MCF 10A (cell line): ENCODE results near the gene FANCL. TPM values are rescaled to one million over a fixed set of nuclear protein-coding genes. Genes with fewer than 3 reads are reported as not detected.
"Not testable (repeated sequence)": the region's sequence is repeated elsewhere in the genome, so short reads cannot be mapped to it uniquely, and the experiment has no call there.

Experiments
- BruUV-seq: library from RNA; stranded (reverse); fragments of 400-500 nt; replicated peaks from 2 replicates; lab custom pipeline; 2021; lab: Mats Ljungman, UMichigan
- CTCF ChIA-PET: fragments of 300-600 bp; sonication (Branson Sonifier 250); formaldehyde crosslinking; extraction: SDS; loops from one replicate; lab custom pipeline; 2021; ENCODE audit warnings: antibody characterized with exemption, inconsistent platforms; lab: Yijun Ruan, JAX
- POLR2A ChIA-PET: fragments of 300-600, 350-650 bp; sonication (Branson Sonifier 250); formaldehyde crosslinking; extraction: SDS; loops from one replicate; lab custom pipeline; 2020; ENCODE audit warnings: antibody characterized with exemption, inconsistent platforms; lab: Yijun Ruan, JAX
- DNase-seq: peaks from one replicate; pipeline ENCODE4 v3.0.0-alpha.2; 2018; ENCODE audit not compliant: unreplicated experiment
- H3K27ac Mint-ChIP-seq: one replicate; pipeline ENCODE4 v1.8.0; 2022; ENCODE audit warnings: mild to moderate bottlenecking, low read depth, mixed read lengths; ENCODE audit not compliant: unreplicated experiment
- H3K27me3 Mint-ChIP-seq: one replicate; pipeline ENCODE4 v1.8.0; 2022; ENCODE audit warnings: mixed read lengths; ENCODE audit not compliant: insufficient read depth, unreplicated experiment
- H3K36me3 Mint-ChIP-seq: one replicate; pipeline ENCODE4 v1.8.0; 2022; ENCODE audit warnings: mild to moderate bottlenecking, moderate library complexity, mixed read lengths; ENCODE audit not compliant: insufficient read depth, unreplicated experiment
- H3K4me1 Mint-ChIP-seq: one replicate; pipeline ENCODE4 v1.8.0; 2022; ENCODE audit warnings: mixed read lengths; ENCODE audit not compliant: insufficient read depth, unreplicated experiment
- H3K4me3 Mint-ChIP-seq: one replicate; pipeline ENCODE4 v1.8.0; 2022; ENCODE audit warnings: mild to moderate bottlenecking, moderate library complexity, mixed read lengths; ENCODE audit not compliant: unreplicated experiment
- H3K9me3 Mint-ChIP-seq: one replicate; pipeline ENCODE4 v1.8.0; 2022; ENCODE audit warnings: mixed read lengths; ENCODE audit not compliant: unreplicated experiment
- intact Hi-C: fragments of 100-400 bp; cut with micrococcal nuclease; formaldehyde crosslinking; loops from 2 replicates; pipeline ENCODE4 v1.14.1; 2022
- total RNA-seq: library from RNA; stranded (reverse); gene quantifications from 2 replicates; pipeline ENCODE4 v1.2.3, GENCODE V29; 2022
- TF ChIP-seq, protein P1 (sequence below): fragments of 200-600 bp; IDR thresholded peaks from one replicate; pipeline ENCODE4 v1.8.0; 2022; ENCODE audit warnings: antibody characterized with exemption, mild to moderate bottlenecking; ENCODE audit not compliant: unreplicated experiment

FANCL gene
- total RNA-seq, 1 experiment from 2014 or later, result 10.8 TPM

GRCh38 chr2:58215429-58215828 is 25.7 kb downstream of the FANCL start:
- H3K27ac Mint-ChIP-seq, result no peak overlapping the region
- TF ChIP-seq, protein P1, sequence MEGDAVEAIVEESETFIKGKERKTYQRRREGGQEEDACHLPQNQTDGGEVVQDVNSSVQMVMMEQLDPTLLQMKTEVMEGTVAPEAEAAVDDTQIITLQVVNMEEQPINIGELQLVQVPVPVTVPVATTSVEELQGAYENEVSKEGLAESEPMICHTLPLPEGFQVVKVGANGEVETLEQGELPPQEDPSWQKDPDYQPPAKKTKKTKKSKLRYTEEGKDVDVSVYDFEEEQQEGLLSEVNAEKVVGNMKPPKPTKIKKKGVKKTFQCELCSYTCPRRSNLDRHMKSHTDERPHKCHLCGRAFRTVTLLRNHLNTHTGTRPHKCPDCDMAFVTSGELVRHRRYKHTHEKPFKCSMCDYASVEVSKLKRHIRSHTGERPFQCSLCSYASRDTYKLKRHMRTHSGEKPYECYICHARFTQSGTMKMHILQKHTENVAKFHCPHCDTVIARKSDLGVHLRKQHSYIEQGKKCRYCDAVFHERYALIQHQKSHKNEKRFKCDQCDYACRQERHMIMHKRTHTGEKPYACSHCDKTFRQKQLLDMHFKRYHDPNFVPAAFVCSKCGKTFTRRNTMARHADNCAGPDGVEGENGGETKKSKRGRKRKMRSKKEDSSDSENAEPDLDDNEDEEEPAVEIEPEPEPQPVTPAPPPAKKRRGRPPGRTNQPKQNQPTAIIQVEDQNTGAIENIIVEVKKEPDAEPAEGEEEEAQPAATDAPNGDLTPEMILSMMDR, result no peak
- CTCF ChIA-PET, result interaction anchor here (0.7 to 1.0 kb wide), 2 partner anchors 186 to 454 kb away, joined by 3 read pairs; no protein-coding TSS in a partner anchor

GRCh38 chr2:58210951-58211568 is 30.1 kb downstream of the FANCL start:
- intact Hi-C loops, H3K9me3 Mint-ChIP-seq, H3K27ac Mint-ChIP-seq, CTCF ChIA-PET, H3K27me3 Mint-ChIP-seq, H3K4me1 Mint-ChIP-seq, DNase-seq, POLR2A ChIA-PET, H3K4me3 Mint-ChIP-seq, BruUV-seq: not testable (repeated sequence)
- H3K36me3 Mint-ChIP-seq, result peaks cover 21% of the 10 kb centered on the region

More at GRCh38 chr2:58215429-58215828, 25.7 kb downstream of the FANCL start:
- no peak for DNase-seq
- intact Hi-C loops, result no loop called here
- Mint-ChIP-seq H3K27me3 (no peaks in the 10 kb centered on the region), H3K36me3 (peaks cover 31% of the 10 kb centered on the region), H3K9me3 (peaks cover 7% of the 10 kb centered on the region), H3K4me1 (peaks cover 6% of the 10 kb centered on the region), H3K4me3 (no peak overlapping the region)
- no TSS peak for BruUV-seq
- POLR2A ChIA-PET, result interaction anchor here (0.7 kb wide), 1 partner anchor 24 kb away, joined by 4 read pairs; no protein-coding TSS in a partner anchor

DNA sequence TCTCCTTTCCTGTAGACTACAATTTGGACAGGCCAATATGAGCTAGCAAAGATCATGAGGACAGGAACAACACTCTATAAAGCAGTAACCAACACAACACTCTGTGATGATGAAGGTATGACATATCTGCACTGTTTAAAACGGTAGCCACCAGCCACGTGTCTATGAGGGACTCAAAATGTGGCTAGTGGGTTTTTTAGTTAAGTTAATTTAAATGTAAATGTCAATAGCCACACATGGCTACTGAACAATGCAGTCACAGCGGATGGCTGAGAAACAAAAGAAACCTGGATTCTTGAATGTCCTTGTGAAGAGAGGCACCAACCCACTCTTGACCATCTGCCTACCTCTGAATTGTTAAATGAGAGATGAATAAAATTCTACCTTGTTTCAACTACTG is 33.9 kb downstream of the FANCL start:
- no peak overlapping the region for H3K27ac Mint-ChIP-seq
- peaks cover 8% of the 10 kb centered on the region for H3K4me1 Mint-ChIP-seq
- CTCF ChIA-PET, result interaction anchor here (1.2 kb wide), 1 partner anchor 301 kb away, joined by 3 read pairs; no protein-coding TSS in a partner anchor
- no peak for DNase-seq
- H3K4me3 Mint-ChIP-seq, result no peak overlapping the region
- no TSS peak for BruUV-seq
- H3K9me3 Mint-ChIP-seq, result peaks cover 7% of the 10 kb centered on the region
- TF ChIP-seq, protein P1, result no peak
- H3K27me3 Mint-ChIP-seq, result no peaks in the 10 kb centered on the region
- intact Hi-C loops, result loop anchor here (10.0 kb wide), 1 partner anchor 238 kb away; no protein-coding TSS in a partner anchor
- POLR2A ChIA-PET, result no interaction called here
- H3K36me3 Mint-ChIP-seq, result peaks cover 24% of the 10 kb centered on the region

DNA sequence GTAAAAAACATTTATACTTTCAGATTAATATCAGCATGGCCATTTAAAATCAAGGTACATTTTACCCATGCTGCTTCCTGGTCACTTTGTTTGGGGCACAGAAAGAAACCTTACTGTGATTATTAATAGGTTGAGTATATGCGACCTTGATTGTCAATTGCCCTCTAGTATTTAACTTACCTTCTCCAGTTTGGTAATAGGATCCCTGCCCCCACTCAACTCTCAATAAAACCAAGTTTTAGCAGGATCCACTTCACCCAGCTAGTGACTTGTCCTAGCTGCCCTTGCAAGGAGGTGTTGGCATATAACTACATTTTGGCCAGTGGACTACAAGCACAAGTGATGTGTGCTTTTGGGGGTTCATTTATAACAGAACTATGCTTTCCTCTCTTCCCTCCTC is 34.3 kb downstream of the FANCL start:
- ChIA-PET POLR2A (no interaction called here), CTCF (interaction anchor here (0.6 to 0.7 kb wide), 2 partner anchors 222 to 455 kb away, joined by 3 read pairs; no protein-coding TSS in a partner anchor)
- Mint-ChIP-seq H3K9me3 (peaks cover 3% of the 10 kb centered on the region), H3K27ac (no peak overlapping the region), H3K27me3 (no peaks in the 10 kb centered on the region), H3K4me1 (peaks cover 8% of the 10 kb centered on the region), H3K4me3 (no peak overlapping the region), H3K36me3 (peaks cover 20% of the 10 kb centered on the region)
- TF ChIP-seq, protein P1, result no peak
- DNase-seq, result no peak
- intact Hi-C loops, result loop anchor here (10.0 kb wide), 1 partner anchor 238 kb away; no protein-coding TSS in a partner anchor
- no TSS peak for BruUV-seq
